HG03159 (cell line): Measurements from ENCODE around the gene KRT81.

ENCODE experiments used
- ATAC-seq: cut with Tn5 transposase; IDR thresholded peaks from one replicate; pipeline ENCODE4 v1.9.1; 2021; ENCODE audit warnings: mild to moderate bottlenecking, moderate library complexity; ENCODE audit not compliant: unreplicated experiment

KRT81 gene

DNA sequence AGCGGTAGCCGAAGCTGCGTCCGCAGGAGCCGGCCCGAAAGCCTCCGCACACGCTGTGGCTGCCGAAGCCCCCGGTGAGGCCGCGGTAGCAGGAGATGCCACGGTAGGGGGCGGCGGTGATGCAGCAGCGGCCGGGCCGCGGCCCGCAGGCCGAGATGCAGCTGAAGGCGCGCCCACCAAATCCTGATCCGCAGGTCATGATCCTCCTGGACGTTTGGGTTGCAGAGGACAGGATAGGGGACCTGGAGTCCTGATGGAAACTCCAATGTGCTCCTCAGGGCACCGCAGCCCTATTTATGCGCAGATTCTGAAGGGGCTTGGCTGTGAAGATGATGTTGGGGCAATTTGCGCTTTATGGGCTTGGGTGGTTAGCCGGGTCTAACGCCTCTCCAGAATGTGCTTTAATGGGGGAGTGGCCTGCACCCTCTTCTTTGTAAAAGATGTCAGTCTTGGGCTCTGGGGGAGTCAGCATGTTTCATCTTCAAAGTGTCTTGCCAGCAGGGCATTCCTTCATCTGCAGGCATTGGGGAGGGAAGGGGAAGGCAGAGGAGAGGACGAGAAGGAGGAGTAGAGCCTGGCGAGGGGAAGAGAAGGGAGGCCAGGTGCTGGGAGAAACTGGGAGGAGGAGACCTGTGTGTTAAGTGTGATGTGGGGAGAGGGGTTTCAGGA, at the start of gene KRT81:
TSS of gene KRT81 (minus strand) at position 268 of the 669 bp plus-strand sequence. CDS start at position 199, 69 bp downstream.
- ATAC-seq, result no peak

DNA sequence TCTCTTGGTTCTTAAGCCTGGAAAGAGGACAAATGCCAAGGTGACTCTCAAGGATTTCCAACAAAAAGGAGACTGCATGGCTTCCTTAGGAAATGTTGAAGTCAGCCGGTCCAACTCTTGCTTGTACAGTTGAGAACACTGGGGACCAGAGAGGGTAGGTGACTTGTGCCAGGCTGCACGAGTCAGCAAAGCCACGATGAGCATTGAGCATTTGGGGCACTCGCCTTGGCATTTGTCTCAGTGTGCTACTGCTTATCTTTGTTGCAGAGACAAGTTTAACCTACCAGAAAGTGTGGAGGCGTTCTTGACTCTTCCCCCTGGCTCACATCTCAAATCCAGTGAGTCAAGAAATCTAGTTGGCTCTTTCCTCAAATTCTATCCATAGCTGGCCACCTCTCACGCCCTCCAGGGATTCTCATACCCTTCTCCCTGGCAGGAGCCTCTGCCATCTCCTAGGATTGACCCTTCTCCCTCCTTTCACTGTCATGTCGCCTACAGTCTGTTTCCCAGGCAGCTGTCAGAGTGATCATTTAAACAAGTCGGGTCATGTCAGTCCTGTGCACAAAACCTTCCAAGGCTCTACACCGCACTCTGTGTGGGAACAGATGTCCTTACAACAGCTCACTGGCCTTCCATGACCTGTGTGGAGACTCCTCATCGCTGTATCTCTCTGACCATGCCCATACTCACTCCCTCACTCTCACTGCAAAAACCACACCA, 47.1 kb upstream of the KRT81 start:
- no peak for ATAC-seq

DNA sequence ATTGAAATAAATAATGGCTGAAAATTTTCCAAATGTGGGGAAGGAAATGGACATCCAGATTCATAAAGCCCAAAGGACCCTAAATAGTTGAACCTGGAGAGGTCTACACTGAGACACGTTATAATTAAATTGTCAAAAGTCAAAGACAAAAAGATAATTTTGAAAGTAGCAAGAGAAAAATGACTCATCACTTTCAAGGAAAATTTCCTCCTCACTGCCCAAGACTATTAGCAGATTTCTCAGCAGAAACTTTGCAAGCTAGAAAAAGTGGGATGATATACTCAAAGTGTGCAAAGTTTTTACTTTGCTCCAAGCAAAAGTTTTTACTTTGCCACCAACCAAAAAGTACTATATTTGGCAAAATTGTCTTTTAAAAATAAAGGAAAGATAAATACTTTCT, 45.7 kb upstream of the KRT81 start:
- no peak for ATAC-seq

DNA sequence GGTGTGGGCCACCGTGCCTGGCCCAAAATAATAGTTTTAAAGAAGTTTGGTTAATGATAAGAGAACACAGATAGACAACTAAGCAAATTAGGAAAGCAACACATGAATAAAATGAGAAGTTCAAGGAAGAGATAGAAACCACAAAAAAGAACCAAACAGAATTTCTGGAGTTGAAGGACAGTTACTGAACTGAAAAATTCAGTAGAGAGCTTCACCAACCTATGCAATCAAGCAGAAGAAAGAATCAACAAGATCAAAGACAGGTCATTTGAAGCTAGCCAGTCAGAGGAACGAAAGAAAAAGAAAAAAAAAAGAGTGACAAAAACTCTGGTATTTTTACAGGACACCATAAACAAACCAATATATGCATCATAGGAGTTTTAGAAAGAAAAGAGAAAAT, 45.3 kb upstream of the KRT81 start:
- no peak for ATAC-seq

DNA sequence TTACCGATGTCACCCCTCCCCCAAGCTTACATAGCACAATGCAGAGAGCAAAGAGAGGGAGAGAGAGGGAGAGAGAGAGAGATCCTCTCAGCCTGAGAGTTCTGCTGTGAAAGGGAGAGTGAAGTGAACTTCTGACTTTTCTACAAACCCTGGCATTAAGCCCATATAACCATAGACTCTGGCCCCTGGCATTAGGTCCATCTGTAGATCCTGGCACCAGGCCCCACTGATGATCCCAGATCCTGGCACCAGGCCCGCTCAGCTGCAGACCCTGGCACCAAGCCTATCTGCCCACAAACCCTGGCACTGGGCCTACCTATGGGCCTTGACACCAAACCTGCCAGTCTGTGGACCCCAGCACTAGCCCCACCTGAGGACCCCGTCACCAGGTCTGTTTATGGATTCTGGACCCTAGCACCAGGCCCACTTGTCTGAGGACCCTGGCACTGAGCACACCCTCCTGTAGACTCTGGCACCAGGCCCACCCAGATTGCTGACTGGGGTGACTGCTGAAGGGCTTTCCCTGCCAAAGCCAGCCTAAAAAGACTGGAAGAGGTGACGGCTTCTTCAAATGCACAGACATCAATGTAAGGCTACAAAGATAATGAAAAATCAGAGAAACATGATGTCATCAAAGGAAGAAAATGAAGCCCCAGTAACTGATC, 44.4 kb upstream of the KRT81 start:
- ATAC-seq, result no peak

DNA sequence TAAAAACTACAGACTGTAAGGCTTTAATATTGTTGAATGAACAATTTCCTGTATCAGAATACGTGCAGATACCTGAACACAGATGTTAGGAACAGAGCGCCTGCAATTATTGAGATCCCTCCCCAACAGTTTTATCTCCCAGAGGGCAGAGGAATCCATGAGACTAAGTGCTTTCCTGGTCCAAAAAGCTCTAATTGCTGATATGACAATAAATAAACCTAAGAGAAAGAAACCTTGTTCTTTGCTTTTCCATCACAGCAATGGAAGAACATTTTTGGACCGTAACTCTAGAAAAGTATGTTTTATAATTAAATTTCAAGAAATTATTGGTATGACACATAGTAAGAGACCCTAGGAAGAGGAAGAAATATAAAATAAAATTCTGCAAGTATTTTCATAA, 42.9 kb upstream of the KRT81 start:
- no peak for ATAC-seq

DNA sequence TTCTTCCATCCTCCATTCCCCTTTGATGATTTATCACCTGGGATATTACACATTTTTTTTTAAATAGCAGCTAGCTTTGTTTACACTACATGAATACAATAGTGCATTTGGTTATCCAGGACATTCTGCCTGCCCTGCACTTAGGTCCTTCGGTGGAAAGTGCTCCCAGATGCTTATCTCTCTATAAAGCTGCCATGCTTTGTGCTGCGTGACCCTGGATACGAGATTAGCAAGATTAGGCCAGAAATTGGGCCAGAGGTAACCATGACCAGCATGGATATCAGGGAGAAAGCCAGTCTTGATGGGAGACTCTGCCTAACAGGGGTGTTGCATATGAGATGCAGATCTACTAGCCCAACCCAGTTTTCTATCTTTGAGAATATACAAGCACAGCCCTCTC, 42.0 kb upstream of the KRT81 start:
- ATAC-seq, result no peak

DNA sequence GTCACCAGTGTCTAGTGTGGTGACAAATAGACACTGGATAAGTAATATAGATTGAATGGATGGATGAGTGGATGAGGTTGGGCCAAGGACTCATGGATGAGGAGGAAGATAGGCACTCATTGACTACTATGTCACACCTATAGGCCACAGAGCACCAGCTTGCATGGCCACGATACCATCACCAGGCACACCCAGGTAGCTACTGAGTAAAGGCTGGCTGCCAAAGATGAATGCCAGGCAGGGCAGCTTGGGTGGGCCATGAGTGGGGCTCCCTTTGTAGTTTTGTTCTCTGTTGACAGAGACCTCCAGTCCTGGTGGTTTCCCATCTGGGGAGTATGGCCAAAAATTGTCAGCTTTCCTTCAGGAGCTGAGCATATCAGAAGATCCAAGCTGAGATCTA, 41.0 kb upstream of the KRT81 start:
- ATAC-seq, result no peak

DNA sequence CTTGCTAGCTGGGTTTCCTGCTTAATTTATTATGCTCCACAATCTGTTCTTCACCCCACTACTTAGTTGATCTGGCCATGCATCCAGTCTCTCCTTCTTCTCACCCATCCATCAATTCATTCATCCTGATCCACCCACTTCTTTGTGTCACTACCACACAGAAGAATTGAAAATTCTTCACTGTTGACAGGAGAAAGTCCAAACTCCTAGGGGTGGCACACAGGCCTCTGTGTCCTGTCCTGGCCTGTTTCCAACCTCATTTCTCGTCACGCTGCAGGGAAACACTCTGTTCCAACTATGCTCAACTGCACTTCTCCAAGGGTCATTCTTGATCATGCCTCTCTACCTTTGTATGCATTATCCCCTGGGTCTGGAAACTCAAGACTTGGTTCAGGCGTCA, 40.5 kb upstream of the KRT81 start:
- no peak for ATAC-seq

DNA sequence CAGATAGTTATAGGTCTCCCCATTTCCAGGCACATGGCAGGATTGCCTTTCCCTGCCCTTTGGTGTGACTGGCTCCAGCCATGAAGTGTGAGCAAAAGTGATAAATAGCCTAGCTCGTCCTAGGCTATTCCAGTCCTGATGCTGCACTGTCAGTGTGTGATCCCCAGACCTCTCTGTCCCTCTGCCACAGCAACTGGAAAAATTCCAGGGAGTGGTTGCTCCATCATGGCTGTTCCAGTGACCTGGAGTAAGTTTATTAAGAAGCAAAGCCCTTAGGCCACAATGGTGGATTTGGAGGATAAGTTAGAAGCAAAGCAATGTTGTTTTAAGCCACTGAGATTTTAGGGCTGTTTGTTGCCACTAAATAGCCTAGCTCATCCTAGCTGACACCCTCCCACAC, 39.7 kb upstream of the KRT81 start:
- no peak for ATAC-seq

DNA sequence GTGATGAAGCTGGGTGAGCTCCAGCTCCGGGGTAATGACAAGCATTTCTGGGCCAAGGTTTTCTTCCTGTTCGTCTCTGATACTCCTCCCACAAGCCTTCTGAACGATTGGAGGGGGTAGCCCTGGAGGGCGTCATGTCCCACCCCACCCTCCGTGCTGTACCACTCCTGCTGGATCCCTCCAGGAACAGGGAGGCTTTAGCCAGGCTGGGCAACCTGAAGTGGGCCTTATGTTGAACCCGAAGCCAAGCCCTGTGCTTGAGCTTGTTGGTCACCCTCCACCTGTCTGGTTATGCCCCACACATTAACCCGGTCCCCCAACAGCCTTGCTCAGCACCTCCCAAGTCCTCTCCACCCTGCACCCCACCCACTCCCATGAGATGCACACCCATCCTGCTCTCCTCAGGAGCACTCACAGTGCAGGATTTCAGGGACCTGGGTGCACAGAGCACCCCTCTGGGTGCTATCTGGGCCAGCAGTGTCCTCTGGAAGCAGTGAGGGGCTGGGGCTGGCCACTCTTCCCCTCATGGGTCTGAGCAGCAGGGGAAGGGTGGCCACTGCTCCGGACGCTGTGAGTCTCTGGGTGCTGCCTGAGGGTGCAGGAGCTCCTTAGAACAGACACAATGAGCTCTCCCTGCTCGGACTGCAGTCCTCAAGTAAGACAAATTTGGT, 36.6 kb upstream of the KRT81 start:
- ATAC-seq, result no peak

DNA sequence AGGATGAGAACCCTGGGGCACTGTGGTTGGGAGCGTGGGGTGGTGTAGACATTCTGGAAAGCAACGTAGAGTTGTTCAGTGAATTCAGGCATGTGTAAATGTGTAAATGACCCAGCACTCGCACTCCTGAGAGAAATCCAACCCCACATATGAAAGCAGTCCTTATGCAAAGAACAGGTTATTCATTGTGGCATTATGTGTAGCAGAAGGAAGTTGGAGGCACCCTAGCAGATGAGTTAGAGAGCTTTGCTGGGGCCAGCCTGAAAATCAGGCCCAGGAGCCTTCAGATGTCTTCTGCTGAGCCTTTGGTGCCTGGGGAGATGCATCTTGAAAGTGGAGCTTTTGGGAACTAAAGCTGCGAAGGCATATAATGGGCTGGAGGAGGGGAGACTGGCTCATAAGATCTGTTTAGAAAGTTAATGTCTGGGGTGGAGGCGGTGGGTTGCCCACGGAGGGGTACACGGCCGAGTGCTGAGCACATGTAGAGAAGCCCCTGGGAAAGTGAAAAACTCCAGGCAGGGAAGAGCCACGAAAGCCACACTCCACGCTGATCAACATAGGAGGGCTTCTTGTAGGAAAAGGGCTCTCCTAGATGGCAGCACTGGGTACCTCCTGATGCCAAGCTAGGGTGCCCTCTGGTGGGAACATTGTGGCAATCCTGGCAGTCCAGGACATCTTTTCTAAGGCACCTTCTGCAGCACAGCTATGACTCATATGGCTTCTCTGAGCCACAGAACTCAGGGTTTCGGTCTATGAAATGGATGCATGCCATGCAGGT, 35.9 kb upstream of the KRT81 start:
- peak; percentile 83 for ATAC-seq

DNA sequence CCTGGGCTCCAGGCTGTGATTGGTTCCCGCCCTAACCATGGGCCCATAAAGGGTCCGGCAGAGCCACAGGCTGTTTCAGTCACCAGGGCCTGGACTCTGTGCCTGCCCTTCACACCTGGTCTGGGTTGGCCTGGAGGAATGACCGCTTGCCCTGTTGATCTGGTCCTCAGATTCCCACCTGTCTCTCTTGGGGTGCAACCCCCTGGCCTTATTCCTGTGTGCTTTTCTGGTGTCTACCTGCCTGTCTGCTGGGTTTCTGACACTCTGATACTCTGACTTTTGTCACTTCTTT, 32.8 kb upstream of the KRT81 start:
- no peak for ATAC-seq

DNA sequence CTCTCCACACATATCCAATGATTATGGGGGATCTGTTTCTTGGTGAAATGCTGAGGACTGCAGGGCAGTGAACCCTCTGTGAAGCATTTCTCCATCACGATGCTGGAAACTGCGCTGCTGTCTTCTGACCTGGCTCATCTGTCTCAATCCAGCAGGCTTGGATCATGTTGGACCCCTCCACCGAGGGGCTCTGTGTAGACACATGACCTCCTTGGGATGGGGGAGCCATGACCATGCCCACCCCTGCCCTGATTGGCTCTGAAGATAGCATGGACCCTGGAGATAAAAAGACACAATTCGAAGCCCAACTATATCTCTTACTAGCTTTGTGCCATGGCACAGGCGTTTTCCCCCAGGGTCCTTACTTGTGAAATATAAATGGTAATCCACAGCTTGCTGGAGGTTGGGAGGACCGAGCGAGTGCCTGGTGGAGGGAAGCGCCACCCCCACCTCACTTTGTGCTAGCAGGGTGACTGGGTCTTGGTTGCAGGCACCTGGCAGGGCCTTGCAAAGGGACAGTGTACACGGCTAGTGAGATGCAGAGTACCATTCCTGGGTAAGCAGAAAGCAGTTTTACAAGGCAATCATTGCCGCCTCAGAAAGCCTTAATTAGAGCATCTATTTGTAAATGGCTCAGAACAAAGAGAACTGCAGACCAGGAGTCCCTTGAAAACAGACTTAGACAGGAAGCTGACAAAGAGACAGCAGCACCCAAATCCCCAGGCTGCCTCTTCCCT, 32.2 kb upstream of the KRT81 start:
- no peak for ATAC-seq

DNA sequence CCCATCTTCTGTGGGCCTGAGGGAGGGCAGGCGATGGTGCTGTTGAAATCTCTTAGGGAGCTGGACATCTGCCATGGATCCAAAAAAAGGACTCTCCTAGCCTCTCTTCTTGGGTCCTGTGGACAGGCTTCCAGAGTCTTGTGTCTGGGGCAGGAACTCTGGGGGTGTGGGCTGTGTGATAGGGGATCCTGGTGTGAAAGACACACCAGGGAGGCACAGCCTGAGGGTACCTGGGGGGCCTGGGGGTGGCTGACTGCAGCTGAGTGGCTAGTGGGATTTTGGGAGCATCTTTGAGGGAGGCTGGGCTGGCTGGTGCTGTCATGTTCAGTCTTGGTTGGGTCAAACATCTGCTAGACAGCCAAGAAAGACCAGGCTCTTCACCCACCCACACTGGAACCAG, 31.7 kb upstream of the KRT81 start:
- ATAC-seq, result no peak

DNA sequence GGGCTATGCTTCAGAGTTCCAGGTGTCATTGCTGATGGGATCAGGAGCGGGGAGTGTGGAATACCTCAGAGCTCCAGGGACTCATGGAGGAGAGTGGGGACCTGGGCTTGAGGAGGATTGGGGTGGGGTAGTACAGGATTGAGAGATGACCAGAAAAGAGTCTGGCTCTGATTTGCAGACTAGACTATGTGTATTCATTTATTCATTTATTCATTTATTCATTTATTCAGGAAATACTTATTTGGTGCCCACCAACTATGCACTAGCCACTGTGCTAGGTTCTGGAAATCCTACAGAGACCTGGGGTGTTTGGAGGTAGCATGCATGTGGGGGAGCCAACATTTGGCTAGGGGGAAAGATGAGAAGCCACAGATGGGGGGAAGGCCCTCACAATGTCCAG, 30.7 kb upstream of the KRT81 start:
- no peak for ATAC-seq

DNA sequence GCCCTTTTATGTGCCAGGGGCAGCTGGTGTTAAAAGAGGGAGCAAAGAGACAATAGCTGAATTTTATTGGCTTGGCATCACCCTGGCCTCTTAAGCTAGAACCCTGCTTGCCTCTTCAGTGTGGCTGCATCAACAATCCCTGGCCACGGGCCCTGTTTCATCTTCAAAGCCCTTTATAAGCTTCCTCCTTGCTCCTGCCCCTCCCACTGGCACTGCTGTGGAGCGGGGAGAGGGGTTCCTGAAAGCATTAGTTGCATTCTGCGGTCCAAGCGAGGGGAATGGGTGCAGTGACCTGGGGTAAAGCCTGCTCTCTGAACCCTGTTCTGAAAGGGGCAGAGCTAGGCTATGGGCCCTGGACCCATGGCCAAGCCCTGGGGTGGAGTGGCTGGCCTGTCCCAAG, 30.1 kb upstream of the KRT81 start:
- ATAC-seq, result no peak

DNA sequence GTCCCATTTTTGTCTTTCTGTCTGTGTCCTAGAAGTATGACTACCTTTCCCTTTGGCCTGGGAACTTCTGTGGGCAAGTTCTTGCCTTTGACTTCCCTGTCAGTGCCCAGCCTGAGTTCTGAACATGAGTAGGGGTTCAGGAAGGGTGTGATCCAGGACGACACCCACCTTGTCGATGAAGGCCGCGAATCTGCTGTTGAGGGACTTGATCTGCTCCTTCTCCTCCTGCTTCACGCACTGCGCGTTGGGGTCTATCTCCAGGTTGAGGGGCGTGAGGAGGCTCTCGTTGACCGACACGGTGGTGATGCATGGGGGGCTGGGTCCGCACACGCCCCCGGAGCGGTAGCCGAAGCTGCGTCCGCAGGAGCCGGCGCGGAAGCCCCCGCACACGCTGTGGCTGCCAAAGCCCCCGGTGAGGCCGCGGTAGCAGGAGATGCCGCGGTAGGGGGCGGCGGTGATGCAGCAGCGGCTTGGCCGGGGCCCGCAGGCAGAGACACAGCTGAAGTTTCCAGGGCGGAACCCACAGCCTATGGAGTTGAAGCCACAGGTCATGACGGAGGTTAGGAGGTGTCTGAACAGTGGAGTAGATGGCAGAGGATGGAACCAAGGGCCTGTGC, 29.6 kb upstream of the KRT81 start, which contains the start of gene KRT83:
TSS of gene KRT83 (minus strand) at position 615 of the 617 bp plus-strand sequence. CDS start at position 552, 63 bp downstream.
- no peak for ATAC-seq

DNA sequence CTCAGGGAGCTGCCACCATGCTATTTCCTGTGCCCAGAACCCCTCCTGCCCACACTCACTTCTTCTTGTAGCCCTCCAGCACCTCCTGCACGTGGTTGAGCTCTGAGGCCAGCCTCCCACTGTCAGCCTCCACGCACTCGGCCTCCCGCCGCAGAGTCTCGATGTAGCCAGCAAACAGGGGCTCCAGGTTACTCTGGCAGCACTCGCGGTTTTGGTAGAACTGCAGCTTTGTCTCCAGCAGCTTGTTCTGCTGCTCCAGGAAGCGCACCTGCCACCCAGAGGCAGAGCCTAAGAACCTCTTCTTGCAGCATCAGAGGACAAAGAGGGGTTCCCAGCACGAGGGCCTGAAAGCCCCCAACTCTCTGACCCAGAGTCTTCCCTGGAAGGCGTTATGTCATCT, 27.8 kb upstream of the KRT81 start:
- ATAC-seq, result no peak
